Suprapubic skin (tissue), 4 donors: Measurements from ENCODE around the gene S100A10. TPM values are rescaled to one million over a fixed set of nuclear protein-coding genes. Genes with fewer than 3 reads are reported as not detected.

Experiments used
- DNase-seq, 2 donors: peaks; one replicate each; pipeline ENCODE4 v3.0.0-alpha.2; 2019; ENCODE audit warnings: low spot score in 2 of 2
- H3K27ac ChIP-seq: fragments of 200-600 bp; sonication (generic); one replicate; pipeline ENCODE4 v1.5.1; 2019
- H3K27me3 ChIP-seq: fragments of 200-600 bp; sonication (generic); one replicate; pipeline ENCODE4 v1.5.1; 2019
- H3K36me3 ChIP-seq: fragments of 200-600 bp; sonication (generic); one replicate; pipeline ENCODE4 v1.5.1; 2019
- H3K4me1 ChIP-seq: fragments of 200-600 bp; sonication (generic); one replicate; pipeline ENCODE4 v1.5.1; 2019
- H3K4me3 ChIP-seq: fragments of 200-600 bp; sonication (generic); one replicate; pipeline ENCODE4 v1.5.1; 2019; ENCODE audit warnings: mild to moderate bottlenecking
- H3K9me3 ChIP-seq: fragments of 200-600 bp; sonication (generic); one replicate; pipeline ENCODE4 v1.5.1; 2019
- EP300 ChIP-seq: sonication (generic); formaldehyde crosslinking; IDR thresholded peaks from one replicate; pipeline ENCODE4 v1.6.1; 2017; ENCODE audit warnings: antibody characterized with exemption
- POLR2A ChIP-seq, 2 donors: fragments of 450-650 bp; IDR thresholded peaks; one replicate each; pipeline ENCODE4 v1.6.1; 2017; ENCODE audit warnings: antibody characterized with exemption in 2 of 2, mild to moderate bottlenecking in 2 of 2, moderate library complexity in 2 of 2
- POLR2AphosphoS5 ChIP-seq, 3 donors: sonication (generic); formaldehyde crosslinking; IDR thresholded peaks; one replicate each; pipeline ENCODE4 v1.6.1; 2017; ENCODE audit warnings: antibody characterized with exemption in 3 of 3
- WGBS: methylation state at CpG from one replicate; pipeline ENCODE4 v1.1.5; 2018; 5-methylcytosine and 5-hydroxymethylcytosine counted together
- total RNA-seq, 4 donors: library from RNA; depleted of rRNA; stranded (reverse); fragments of >200 nt; gene quantifications; one replicate each; pipeline ENCODE4 v1.1.0, GENCODE V29; 2016
- TF ChIP-seq, protein P1 (sequence below), 2 donors: fragments of 200-600 bp in 1 of 2; fragments of 450-650 bp in 1 of 2; sonication (generic) in 1 of 2; IDR thresholded peaks; one replicate each; pipeline ENCODE4 v1.5.1; 2016 to 2019; ENCODE audit warnings: antibody characterized with exemption in 2 of 2, mild to moderate bottlenecking in 1 of 2, moderate library complexity in 1 of 2

S100A10 gene
- total RNA-seq, 4 donors from 2014 or later, result 109 to 247 (median 171) TPM

DNA sequence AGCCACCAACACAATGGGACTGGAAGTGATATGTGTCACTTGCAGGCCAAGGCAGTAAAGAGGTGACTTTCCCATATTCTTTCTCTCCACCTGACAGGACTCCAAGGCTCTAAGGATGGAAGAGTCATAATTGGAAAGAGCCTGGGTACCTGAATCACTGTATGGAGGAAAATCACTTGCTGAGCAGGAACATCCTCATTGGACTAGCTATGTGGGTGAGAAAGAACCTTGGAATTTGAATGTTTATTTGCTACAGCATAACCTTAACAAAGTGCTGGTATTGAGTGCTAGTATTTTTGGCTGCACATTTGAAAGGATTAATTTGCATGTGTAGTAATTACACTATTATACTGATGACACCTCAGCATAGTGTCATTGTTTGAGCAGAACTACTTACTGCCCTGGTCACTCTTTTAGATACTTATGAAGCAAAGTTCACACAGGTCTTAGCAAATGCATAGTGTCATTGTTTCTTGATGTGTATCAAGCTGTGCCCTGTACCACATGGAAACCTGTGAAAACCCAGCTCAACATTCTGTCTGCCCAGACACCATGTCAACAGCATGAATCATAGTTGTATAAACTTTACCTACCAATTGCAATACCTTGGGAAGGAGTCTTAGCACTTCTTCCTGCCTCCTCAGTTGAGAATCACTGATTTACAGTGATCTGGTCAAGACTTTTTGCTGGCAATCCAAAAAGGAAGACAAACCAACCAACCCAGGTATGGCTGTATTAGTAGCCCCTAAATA is 5.1 kb upstream of the S100A10 start:
- DNase-seq, result no peak
- TF ChIP-seq POLR2A (IDR thresholded peaks at IDR 0.05), result no peak
- no peak for TF ChIP-seq EP300
- no peak for TF ChIP-seq POLR2AphosphoS5 (IDR thresholded peaks at IDR 0.05)
- TF ChIP-seq, protein P1, sequence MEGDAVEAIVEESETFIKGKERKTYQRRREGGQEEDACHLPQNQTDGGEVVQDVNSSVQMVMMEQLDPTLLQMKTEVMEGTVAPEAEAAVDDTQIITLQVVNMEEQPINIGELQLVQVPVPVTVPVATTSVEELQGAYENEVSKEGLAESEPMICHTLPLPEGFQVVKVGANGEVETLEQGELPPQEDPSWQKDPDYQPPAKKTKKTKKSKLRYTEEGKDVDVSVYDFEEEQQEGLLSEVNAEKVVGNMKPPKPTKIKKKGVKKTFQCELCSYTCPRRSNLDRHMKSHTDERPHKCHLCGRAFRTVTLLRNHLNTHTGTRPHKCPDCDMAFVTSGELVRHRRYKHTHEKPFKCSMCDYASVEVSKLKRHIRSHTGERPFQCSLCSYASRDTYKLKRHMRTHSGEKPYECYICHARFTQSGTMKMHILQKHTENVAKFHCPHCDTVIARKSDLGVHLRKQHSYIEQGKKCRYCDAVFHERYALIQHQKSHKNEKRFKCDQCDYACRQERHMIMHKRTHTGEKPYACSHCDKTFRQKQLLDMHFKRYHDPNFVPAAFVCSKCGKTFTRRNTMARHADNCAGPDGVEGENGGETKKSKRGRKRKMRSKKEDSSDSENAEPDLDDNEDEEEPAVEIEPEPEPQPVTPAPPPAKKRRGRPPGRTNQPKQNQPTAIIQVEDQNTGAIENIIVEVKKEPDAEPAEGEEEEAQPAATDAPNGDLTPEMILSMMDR (IDR thresholded peaks at IDR 0.05), result no peak
- H3K9me3 ChIP-seq, result no peaks in the 10 kb centered on the region
- H3K27ac ChIP-seq, result peak overlapping the region; percentile 8
- no peaks in the 10 kb centered on the region for H3K36me3 ChIP-seq
- H3K4me3 ChIP-seq, result no peak overlapping the region
- no peaks in the 10 kb centered on the region for H3K27me3 ChIP-seq
- H3K4me1 ChIP-seq, result peaks cover 44% of the 10 kb centered on the region

- Histone ChIP-seq H3K36me3 (no peaks in the 10 kb centered on the region), H3K27me3 (no peaks in the 10 kb centered on the region), H3K9me3 (no peaks in the 10 kb centered on the region), H3K4me1 (peaks cover 37% of the 10 kb centered on the region), H3K27ac (no peak overlapping the region), H3K4me3 (no peak overlapping the region)
- 96% methylated on average over 1 of the region's 1 CpG for WGBS
- TF ChIP-seq EP300 (no peak), POLR2A (IDR thresholded peaks at IDR 0.05) (no peak), POLR2AphosphoS5 (IDR thresholded peaks at IDR 0.05) (no peak)
- TF ChIP-seq, protein P1 (IDR thresholded peaks at IDR 0.05), result no peak
- no peak for DNase-seq
Observed at GRCh38 chr1:151997284-151997570, 3.6 kb upstream of the S100A10 start.

GRCh38 chr1:151995774-151996173 is 2.1 kb upstream of the S100A10 start:
- H3K36me3 ChIP-seq, result no peaks in the 10 kb centered on the region
- no peaks in the 10 kb centered on the region for H3K9me3 ChIP-seq
- no peak overlapping the region for H3K27ac ChIP-seq
- TF ChIP-seq, protein P1 (IDR thresholded peaks at IDR 0.05), result no peak
- TF ChIP-seq POLR2AphosphoS5 (IDR thresholded peaks at IDR 0.05), result no peak
- no peak for TF ChIP-seq POLR2A (IDR thresholded peaks at IDR 0.05)
- TF ChIP-seq EP300, result no peak
- H3K4me3 ChIP-seq, result no peak overlapping the region
- DNase-seq, result no peak
- 42% methylated on average over 2 of the region's 2 CpGs for WGBS
- peaks cover 35% of the 10 kb centered on the region for H3K4me1 ChIP-seq
- H3K27me3 ChIP-seq, result no peaks in the 10 kb centered on the region

DNA sequence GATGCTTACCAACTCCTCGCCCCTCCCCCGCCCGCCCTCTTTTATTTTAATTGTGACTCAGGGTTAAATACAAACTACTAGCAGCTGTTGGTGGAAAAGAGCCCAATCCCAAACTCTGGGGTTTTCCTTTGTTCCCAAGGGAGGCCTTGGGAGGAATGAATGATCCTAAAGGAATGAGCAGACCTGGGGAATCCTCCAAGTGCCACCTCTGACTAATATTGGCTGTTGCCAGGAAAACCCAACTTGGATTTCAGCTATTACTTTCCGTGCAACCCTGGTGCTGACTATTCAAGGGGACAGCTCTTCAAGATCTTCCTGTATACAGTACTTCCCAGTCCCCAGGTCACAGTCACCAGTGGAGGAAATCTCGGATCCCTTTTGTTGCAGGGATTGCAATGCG is 1.3 kb upstream of the S100A10 start:
- Histone ChIP-seq H3K4me1 (peaks cover 43% of the 10 kb centered on the region), H3K27ac (peak overlapping the region; percentile 95), H3K4me3 (no peak overlapping the region), H3K9me3 (no peaks in the 10 kb centered on the region), H3K27me3 (no peaks in the 10 kb centered on the region), H3K36me3 (no peaks in the 10 kb centered on the region)
- no peak for TF ChIP-seq EP300
- TF ChIP-seq POLR2AphosphoS5 (IDR thresholded peaks at IDR 0.05), result peak in 2 of 3 donors; percentile 36 to 41
- TF ChIP-seq, protein P1 (IDR thresholded peaks at IDR 0.05), result no peak
- TF ChIP-seq POLR2A (IDR thresholded peaks at IDR 0.05), result no peak
- WGBS, result 31% methylated on average over 6 of the region's 6 CpGs
- DNase-seq, result no peak

DNA sequence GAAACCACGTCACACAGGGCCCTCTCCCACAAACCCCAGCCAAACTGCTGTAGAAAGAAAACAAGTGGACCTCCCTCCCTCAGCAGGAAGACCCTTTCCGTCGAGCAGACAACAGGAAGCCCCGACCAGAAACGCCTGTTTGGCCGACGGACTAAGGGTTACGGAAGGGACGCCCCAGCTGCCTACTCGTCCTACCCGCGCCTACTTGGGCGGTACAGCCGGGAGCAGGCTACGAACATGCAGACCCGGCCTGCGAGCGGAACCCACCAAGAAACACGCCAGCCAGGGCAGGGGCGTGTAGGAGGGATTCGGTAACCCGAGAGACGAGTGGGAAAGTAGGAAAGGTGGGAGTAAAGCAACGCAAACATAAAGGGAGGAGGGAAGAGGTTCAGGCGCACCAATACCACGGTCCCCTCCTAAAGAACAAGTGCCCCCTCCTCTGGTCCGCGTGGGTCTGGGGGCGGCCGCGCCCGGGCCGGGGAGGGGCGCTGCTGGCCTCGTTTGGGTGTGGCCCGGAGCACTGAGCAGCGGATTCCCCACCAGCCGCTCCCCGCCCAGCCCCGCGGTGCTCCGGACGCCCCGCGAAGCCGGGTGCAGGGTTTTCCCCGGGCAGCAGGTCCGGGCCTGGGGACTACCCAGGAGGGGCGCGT is 450 bp downstream of the S100A10 start:
- Histone ChIP-seq H3K36me3 (no peaks in the 10 kb centered on the region), H3K4me1 (peaks cover 60% of the 10 kb centered on the region), H3K27me3 (no peaks in the 10 kb centered on the region), H3K9me3 (no peaks in the 10 kb centered on the region), H3K4me3 (peak overlapping the region; percentile 69), H3K27ac (peak overlapping the region; percentile 95)
- peak in 1 of 2 donors; percentile 82 for DNase-seq
- TF ChIP-seq POLR2A (IDR thresholded peaks at IDR 0.05) (no peak), POLR2AphosphoS5 (IDR thresholded peaks at IDR 0.05) (no peak), EP300 (no peak)
- TF ChIP-seq, protein P1 (IDR thresholded peaks at IDR 0.05), result no peak
- under 1% methylated on average over 28 of the region's 50 CpGs for WGBS
